Fibroblast of peridontal ligament (primary cell): ENCODE data around the gene ABCE1.
A peak's percentile ranks its signal among the peaks of the same experiment; 100 is the strongest.
"Not testable (repeated sequence)": the region's sequence is repeated elsewhere in the genome, so short reads cannot be mapped to it uniquely, and the experiment has no call there.

ENCODE experiments used
- DNase-seq: peaks from one replicate; pipeline ENCODE4 v3.0.0-alpha.2; 2010; ENCODE audit errors: extremely low read depth

Gene ABCE1

GRCh38 chr4:145102619-145103018, 4.5 kb downstream of the ABCE1 start:
- DNase-seq, result no peak

GRCh38 chr4:145103496-145103895, 5.4 kb downstream of the ABCE1 start:
- DNase-seq, result no peak

GRCh38 chr4:145107126-145107525, 9.0 kb downstream of the ABCE1 start:
- DNase-seq, result no peak

- DNase-seq, result no peak
Measured at GRCh38 chr4:145108128-145108527, 10.0 kb downstream of the ABCE1 start.

- DNase-seq, result no peak
Measured at GRCh38 chr4:145125396-145125795, 27.3 kb downstream of the ABCE1 start.

- DNase-seq, result no peak
Measured at GRCh38 chr4:145130130-145130529, 32.0 kb downstream of the ABCE1 start.

GRCh38 chr4:145130788-145131399, 32.8 kb downstream of the ABCE1 start:
- DNase-seq, result peak; percentile 89

- no peak for DNase-seq
Measured at GRCh38 chr4:145131848-145132247, 33.7 kb downstream of the ABCE1 start.

GRCh38 chr4:145132511-145133098, 34.5 kb downstream of the ABCE1 start:
- DNase-seq, result peak; percentile 27

- not testable (repeated sequence) for DNase-seq
Measured at GRCh38 chr4:145136219-145136618, 38.1 kb downstream of the ABCE1 start.

- DNase-seq, result no peak
Measured at GRCh38 chr4:145148980-145149379, 50.9 kb downstream of the ABCE1 start.

- DNase-seq, result no peak
Measured at GRCh38 chr4:145153181-145153903, 55.2 kb downstream of the ABCE1 start.

GRCh38 chr4:145153904-145154298, 55.8 kb downstream of the ABCE1 start:
- no peak for DNase-seq

GRCh38 chr4:145154573-145154972, 56.5 kb downstream of the ABCE1 start:
- peak; percentile 39 for DNase-seq

GRCh38 chr4:145155268-145155870, 57.3 kb downstream of the ABCE1 start:
- no peak for DNase-seq

- no peak for DNase-seq
Measured at GRCh38 chr4:145156986-145157385, 58.9 kb downstream of the ABCE1 start.

- DNase-seq, result no peak
Measured at GRCh38 chr4:145161549-145161948, 63.4 kb downstream of the ABCE1 start.

- no peak for DNase-seq
Measured at GRCh38 chr4:145167887-145168286, 69.8 kb downstream of the ABCE1 start.

- no peak for DNase-seq
Measured at GRCh38 chr4:145168581-145169187, 70.6 kb downstream of the ABCE1 start.

GRCh38 chr4:145170223-145170622, 72.1 kb downstream of the ABCE1 start:
- DNase-seq, result no peak

GRCh38 chr4:145171911-145172310, 73.8 kb downstream of the ABCE1 start:
- DNase-seq, result no peak
